HEK293T (cell line): ENCODE data around the gene SELENOT.

Experiments
- ARNT ChIP-seq: fragments of 450-650 bp; IDR thresholded peaks from 2 replicates; pipeline ENCODE4 v1.6.1; 2017; ENCODE audit warnings: mild to moderate bottlenecking
- BHLHE40 ChIP-seq: fragments of 450-650 bp; IDR thresholded peaks from 2 replicates; pipeline ENCODE4 v1.6.1; 2016; ENCODE audit warnings: mild to moderate bottlenecking, moderate library complexity, borderline replicate concordance
- CTBP1 ChIP-seq: fragments of 450-650 bp; IDR thresholded peaks from 2 replicates; pipeline ENCODE4 v1.6.1; 2016; ENCODE audit warnings: borderline replicate concordance
- FOXA1 ChIP-seq: fragments of 450-650 bp; IDR thresholded peaks from 2 replicates; pipeline ENCODE4 v1.6.1; 2016; ENCODE audit warnings: mild to moderate bottlenecking
- FOXM1 ChIP-seq: fragments of 450-650 bp; IDR thresholded peaks from 2 replicates; pipeline ENCODE4 v1.6.1; 2017; ENCODE audit warnings: mild to moderate bottlenecking, borderline replicate concordance
- HDGF ChIP-seq: fragments of 450-650 bp; IDR thresholded peaks from 2 replicates; pipeline ENCODE4 v1.6.1; 2017; ENCODE audit warnings: antibody characterized with exemption, borderline replicate concordance
- L3MBTL2 ChIP-seq: fragments of 450-650 bp; conservative IDR thresholded peaks from 2 replicates; pipeline ENCODE4 v1.6.1; 2016; ENCODE audit warnings: mild to moderate bottlenecking
- LEF1 ChIP-seq: fragments of 450-650 bp; IDR thresholded peaks from 2 replicates; pipeline ENCODE4 v1.6.1; 2017; ENCODE audit warnings: mild to moderate bottlenecking, borderline replicate concordance
- NFRKB ChIP-seq: fragments of 450-650 bp; IDR thresholded peaks from 2 replicates; pipeline ENCODE4 v1.6.1; 2016; ENCODE audit warnings: mild to moderate bottlenecking, moderate library complexity
- PKNOX1 ChIP-seq: fragments of 450-650 bp; IDR thresholded peaks from 2 replicates; pipeline ENCODE4 v1.6.1; 2016
- SP1 ChIP-seq: fragments of 450-650 bp; IDR thresholded peaks from 2 replicates; pipeline ENCODE4 v1.6.1; 2017
- SUZ12 ChIP-seq: fragments of 450-650 bp; IDR thresholded peaks from 2 replicates; pipeline ENCODE4 v1.6.1; 2016; ENCODE audit warnings: mild to moderate bottlenecking
- TARDBP ChIP-seq: fragments of 450-650 bp; IDR thresholded peaks from 2 replicates; pipeline ENCODE4 v1.6.1; 2016
- ZNF384 ChIP-seq: fragments of 450-650 bp; IDR thresholded peaks from 2 replicates; pipeline ENCODE4 v1.6.1; 2016

GRCh38 chr3:150653110-150653561 is 50.0 kb downstream of the SELENOT start:
- TF ChIP-seq FOXA1: no peak
- TF ChIP-seq NFRKB: no peak
- no peak for TF ChIP-seq SUZ12
- no peak for TF ChIP-seq ZNF384
- TF ChIP-seq PKNOX1: no peak
- no peak for TF ChIP-seq L3MBTL2
- no peak for TF ChIP-seq FOXM1
- TF ChIP-seq CTBP1: no peak
- TF ChIP-seq SP1: no peak
- TF ChIP-seq TARDBP: no peak
- TF ChIP-seq BHLHE40: no peak
- no peak for TF ChIP-seq LEF1
- no peak for TF ChIP-seq HDGF
- no peak for TF ChIP-seq ARNT
